ENCODE data around the gene TMEM88.

The TMEM88 gene

GRCh38 chr17:7873051-7873450 lies 18.2 kb downstream of the TMEM88 start:
- DNase-seq: no peak
- H3K36me3 ChIP-seq (ENCODE audit: control insufficient read depth, insufficient read depth, low read length): no peaks in the 10 kb centered on the region
- no peaks in the 10 kb centered on the region for H3K9me3 ChIP-seq (ENCODE audit: control insufficient read depth, low read length)
- no peaks in the 10 kb centered on the region for H3K27me3 ChIP-seq (replicated peaks; ENCODE audit: control insufficient read depth, insufficient read depth, low read length, poor library complexity, severe bottlenecking)
- no peak overlapping the region for H3K27ac ChIP-seq (ENCODE audit: insufficient read depth, low read length, poor library complexity, severe bottlenecking)
- no peak overlapping the region for H3K4me3 ChIP-seq (ENCODE audit: insufficient read depth, low read depth, low read length, poor library complexity, severe bottlenecking)
- peaks cover 8% of the 10 kb centered on the region for H3K4me1 ChIP-seq (ENCODE audit: control insufficient read depth, insufficient read depth, low read length, poor library complexity, severe bottlenecking)

- no peak for DNase-seq
- no peaks in the 10 kb centered on the region for H3K9me3 ChIP-seq (ENCODE audit: control insufficient read depth, low read length)
- H3K4me3 ChIP-seq (ENCODE audit: insufficient read depth, low read depth, low read length, poor library complexity, severe bottlenecking): no peak overlapping the region
- H3K27ac ChIP-seq (ENCODE audit: insufficient read depth, low read length, poor library complexity, severe bottlenecking): no peak overlapping the region
- H3K27me3 ChIP-seq (replicated peaks; ENCODE audit: control insufficient read depth, insufficient read depth, low read length, poor library complexity, severe bottlenecking): no peaks in the 10 kb centered on the region
- H3K4me1 ChIP-seq (ENCODE audit: control insufficient read depth, insufficient read depth, low read length, poor library complexity, severe bottlenecking): no peaks in the 10 kb centered on the region
- no peaks in the 10 kb centered on the region for H3K36me3 ChIP-seq (ENCODE audit: control insufficient read depth, insufficient read depth, low read length)
These were observed 21.0 kb downstream of the TMEM88 start for GRCh38 chr17:7875804-7876370.

- no peak for DNase-seq
- Histone ChIP-seq H3K27me3 (replicated peaks; ENCODE audit: control insufficient read depth, insufficient read depth, low read length, poor library complexity, severe bottlenecking) (no peaks in the 10 kb centered on the region), H3K4me3 (ENCODE audit: insufficient read depth, low read depth, low read length, poor library complexity, severe bottlenecking) (no peak overlapping the region), H3K27ac (ENCODE audit: insufficient read depth, low read length, poor library complexity, severe bottlenecking) (no peak overlapping the region), H3K36me3 (ENCODE audit: control insufficient read depth, insufficient read depth, low read length) (no peaks in the 10 kb centered on the region), H3K9me3 (ENCODE audit: control insufficient read depth, low read length) (no peaks in the 10 kb centered on the region), H3K4me1 (ENCODE audit: control insufficient read depth, insufficient read depth, low read length, poor library complexity, severe bottlenecking) (no peaks in the 10 kb centered on the region)
These were observed 23.4 kb downstream of the TMEM88 start for GRCh38 chr17:7878234-7878633.

- Histone ChIP-seq H3K9me3 (ENCODE audit: control insufficient read depth, low read length) (no peaks in the 10 kb centered on the region), H3K36me3 (ENCODE audit: control insufficient read depth, insufficient read depth, low read length) (no peaks in the 10 kb centered on the region), H3K27ac (ENCODE audit: insufficient read depth, low read length, poor library complexity, severe bottlenecking) (no peak overlapping the region), H3K4me3 (ENCODE audit: insufficient read depth, low read depth, low read length, poor library complexity, severe bottlenecking) (no peak overlapping the region), H3K4me1 (ENCODE audit: control insufficient read depth, insufficient read depth, low read length, poor library complexity, severe bottlenecking) (no peaks in the 10 kb centered on the region), H3K27me3 (replicated peaks; ENCODE audit: control insufficient read depth, insufficient read depth, low read length, poor library complexity, severe bottlenecking) (no peaks in the 10 kb centered on the region)
- no peak for DNase-seq
These were observed 25.4 kb downstream of the TMEM88 start for GRCh38 chr17:7880076-7880868.

- Histone ChIP-seq H3K36me3 (ENCODE audit: control insufficient read depth, insufficient read depth, low read length) (no peaks in the 10 kb centered on the region), H3K27me3 (replicated peaks; ENCODE audit: control insufficient read depth, insufficient read depth, low read length, poor library complexity, severe bottlenecking) (no peaks in the 10 kb centered on the region), H3K27ac (ENCODE audit: insufficient read depth, low read length, poor library complexity, severe bottlenecking) (no peak overlapping the region), H3K9me3 (ENCODE audit: control insufficient read depth, low read length) (no peaks in the 10 kb centered on the region), H3K4me1 (ENCODE audit: control insufficient read depth, insufficient read depth, low read length, poor library complexity, severe bottlenecking) (peaks cover 1% of the 10 kb centered on the region), H3K4me3 (ENCODE audit: insufficient read depth, low read depth, low read length, poor library complexity, severe bottlenecking) (no peak overlapping the region)
- DNase-seq: no peak
These were observed 26.6 kb downstream of the TMEM88 start for GRCh38 chr17:7881276-7882054.

GRCh38 chr17:7882068-7882467 lies 27.2 kb downstream of the TMEM88 start:
- no peak for DNase-seq
- Histone ChIP-seq H3K4me1 (ENCODE audit: control insufficient read depth, insufficient read depth, low read length, poor library complexity, severe bottlenecking) (peaks cover 7% of the 10 kb centered on the region), H3K4me3 (ENCODE audit: insufficient read depth, low read depth, low read length, poor library complexity, severe bottlenecking) (no peak overlapping the region), H3K27ac (ENCODE audit: insufficient read depth, low read length, poor library complexity, severe bottlenecking) (no peak overlapping the region), H3K36me3 (ENCODE audit: control insufficient read depth, insufficient read depth, low read length) (no peaks in the 10 kb centered on the region), H3K9me3 (ENCODE audit: control insufficient read depth, low read length) (no peaks in the 10 kb centered on the region), H3K27me3 (replicated peaks; ENCODE audit: control insufficient read depth, insufficient read depth, low read length, poor library complexity, severe bottlenecking) (no peaks in the 10 kb centered on the region)

- H3K9me3 ChIP-seq (ENCODE audit: control insufficient read depth, low read length): no peaks in the 10 kb centered on the region
- H3K4me3 ChIP-seq (ENCODE audit: insufficient read depth, low read depth, low read length, poor library complexity, severe bottlenecking): no peak overlapping the region
- no peak overlapping the region for H3K27ac ChIP-seq (ENCODE audit: insufficient read depth, low read length, poor library complexity, severe bottlenecking)
- H3K4me1 ChIP-seq (ENCODE audit: control insufficient read depth, insufficient read depth, low read length, poor library complexity, severe bottlenecking): peaks cover 10% of the 10 kb centered on the region
- H3K36me3 ChIP-seq (ENCODE audit: control insufficient read depth, insufficient read depth, low read length): no peaks in the 10 kb centered on the region
- H3K27me3 ChIP-seq (replicated peaks; ENCODE audit: control insufficient read depth, insufficient read depth, low read length, poor library complexity, severe bottlenecking): no peaks in the 10 kb centered on the region
- DNase-seq: no peak
These were observed 27.8 kb downstream of the TMEM88 start for GRCh38 chr17:7882629-7883028.

- H3K4me1 ChIP-seq (ENCODE audit: control insufficient read depth, insufficient read depth, low read length, poor library complexity, severe bottlenecking): peaks cover 14% of the 10 kb centered on the region
- no peaks in the 10 kb centered on the region for H3K9me3 ChIP-seq (ENCODE audit: control insufficient read depth, low read length)
- H3K4me3 ChIP-seq (ENCODE audit: insufficient read depth, low read depth, low read length, poor library complexity, severe bottlenecking): peak overlapping the region; percentile 10
- H3K27ac ChIP-seq (ENCODE audit: insufficient read depth, low read length, poor library complexity, severe bottlenecking): peak overlapping the region; percentile 47
- no peaks in the 10 kb centered on the region for H3K36me3 ChIP-seq (ENCODE audit: control insufficient read depth, insufficient read depth, low read length)
- H3K27me3 ChIP-seq (replicated peaks; ENCODE audit: control insufficient read depth, insufficient read depth, low read length, poor library complexity, severe bottlenecking): no peaks in the 10 kb centered on the region
- DNase-seq: peak; percentile 18 to 30 (median 27)
These were observed 29.0 kb downstream of the TMEM88 start for GRCh38 chr17:7883781-7884386.

GRCh38 chr17:7884581-7885366 lies 29.9 kb downstream of the TMEM88 start:
- H3K27ac ChIP-seq (ENCODE audit: insufficient read depth, low read length, poor library complexity, severe bottlenecking): peak overlapping the region; percentile 87
- H3K36me3 ChIP-seq (ENCODE audit: control insufficient read depth, insufficient read depth, low read length): no peaks in the 10 kb centered on the region
- no peaks in the 10 kb centered on the region for H3K27me3 ChIP-seq (replicated peaks; ENCODE audit: control insufficient read depth, insufficient read depth, low read length, poor library complexity, severe bottlenecking)
- H3K4me1 ChIP-seq (ENCODE audit: control insufficient read depth, insufficient read depth, low read length, poor library complexity, severe bottlenecking): peaks cover 20% of the 10 kb centered on the region
- H3K4me3 ChIP-seq (ENCODE audit: insufficient read depth, low read depth, low read length, poor library complexity, severe bottlenecking): no peak overlapping the region
- DNase-seq: peak; percentile 26 to 43 (median 27)
- no peaks in the 10 kb centered on the region for H3K9me3 ChIP-seq (ENCODE audit: control insufficient read depth, low read length)

Data from effector memory CD4-positive, alpha-beta T cell (primary cell).